Measurements from ENCODE around the gene TRMT11. TPM values are rescaled to one million over a fixed set of nuclear protein-coding genes. Genes with fewer than 3 reads are reported as not detected.

The TRMT11 gene
- total and polyA plus RNA-seq, 2 experiments from 2014 or later = 21.0 to 24.2 TPM

GRCh38 chr6:126067073-126067472 is 80.7 kb downstream of the TRMT11 start:
- Histone ChIP-seq H3K9me2 (ENCODE audit: insufficient read depth) (no peaks in the 10 kb centered on the region), H3K9me3 (ENCODE audit: low read depth) (no peaks in the 10 kb centered on the region), H3F3A (ENCODE audit: insufficient read depth) (no peaks in the 10 kb centered on the region), H3K4me3 (no peak overlapping the region), H3K9ac (no peak overlapping the region), H3K4me1 (ENCODE audit: insufficient read depth) (no peaks in the 10 kb centered on the region), H3K79me2 (ENCODE audit: insufficient read depth) (no peaks in the 10 kb centered on the region), H2AFZ (no peak overlapping the region), H3K36me3 (ENCODE audit: low read depth) (no peaks in the 10 kb centered on the region), H4K20me1 (ENCODE audit: insufficient read depth) (no peaks in the 10 kb centered on the region), H3K27me3 (replicated peaks; ENCODE audit: insufficient read depth) (no peaks in the 10 kb centered on the region), H3K27ac (no peak overlapping the region), H3K4me2 (ENCODE audit: unreplicated experiment) (no peak overlapping the region)
- in situ Hi-C loops (cut with MboI) = no loop called here
- no peak for TF ChIP-seq EZH2 (IDR thresholded peaks at IDR 0.05; ENCODE audit: insufficient read depth, poor library complexity, severe bottlenecking)
- TF ChIP-seq EZH2phosphoT487 (IDR thresholded peaks at IDR 0.05; ENCODE audit: insufficient read depth, low read depth) = no peak
- WGBS, 2 experiments (ENCODE audit: low coverage in 1 of 2, low lambda C conversion rate in 2 of 2, missing lambda C conversion rate in 2 of 2) = 98 to 100% methylated on average over 3 of the region's 3 CpGs
- DNase-seq = no peak

GRCh38 chr6:126069449-126069848 is 83.1 kb downstream of the TRMT11 start:
- H3F3A ChIP-seq (ENCODE audit: insufficient read depth) = no peaks in the 10 kb centered on the region
- H3K9ac ChIP-seq = no peak overlapping the region
- 53 to 54% methylated on average over 6 of the region's 6 CpGs for WGBS, 2 experiments (ENCODE audit: low coverage in 1 of 2, low lambda C conversion rate in 2 of 2, missing lambda C conversion rate in 2 of 2)
- H3K27me3 ChIP-seq (replicated peaks; ENCODE audit: insufficient read depth) = no peaks in the 10 kb centered on the region
- H2AFZ ChIP-seq = no peak overlapping the region
- no peak for DNase-seq
- H3K4me2 ChIP-seq (ENCODE audit: unreplicated experiment) = no peak overlapping the region
- no peaks in the 10 kb centered on the region for H3K79me2 ChIP-seq (ENCODE audit: insufficient read depth)
- H3K36me3 ChIP-seq (ENCODE audit: low read depth) = no peaks in the 10 kb centered on the region
- H3K9me2 ChIP-seq (ENCODE audit: insufficient read depth) = no peaks in the 10 kb centered on the region
- H3K9me3 ChIP-seq (ENCODE audit: low read depth) = no peaks in the 10 kb centered on the region
- TF ChIP-seq EZH2phosphoT487 (IDR thresholded peaks at IDR 0.05; ENCODE audit: insufficient read depth, low read depth) (no peak), EZH2 (IDR thresholded peaks at IDR 0.05; ENCODE audit: insufficient read depth, poor library complexity, severe bottlenecking) (no peak)
- no peak overlapping the region for H3K27ac ChIP-seq
- H3K4me1 ChIP-seq (ENCODE audit: insufficient read depth) = no peaks in the 10 kb centered on the region
- no peak overlapping the region for H3K4me3 ChIP-seq
- in situ Hi-C loops (cut with MboI) = no loop called here
- H4K20me1 ChIP-seq (ENCODE audit: insufficient read depth) = no peaks in the 10 kb centered on the region

DNA sequence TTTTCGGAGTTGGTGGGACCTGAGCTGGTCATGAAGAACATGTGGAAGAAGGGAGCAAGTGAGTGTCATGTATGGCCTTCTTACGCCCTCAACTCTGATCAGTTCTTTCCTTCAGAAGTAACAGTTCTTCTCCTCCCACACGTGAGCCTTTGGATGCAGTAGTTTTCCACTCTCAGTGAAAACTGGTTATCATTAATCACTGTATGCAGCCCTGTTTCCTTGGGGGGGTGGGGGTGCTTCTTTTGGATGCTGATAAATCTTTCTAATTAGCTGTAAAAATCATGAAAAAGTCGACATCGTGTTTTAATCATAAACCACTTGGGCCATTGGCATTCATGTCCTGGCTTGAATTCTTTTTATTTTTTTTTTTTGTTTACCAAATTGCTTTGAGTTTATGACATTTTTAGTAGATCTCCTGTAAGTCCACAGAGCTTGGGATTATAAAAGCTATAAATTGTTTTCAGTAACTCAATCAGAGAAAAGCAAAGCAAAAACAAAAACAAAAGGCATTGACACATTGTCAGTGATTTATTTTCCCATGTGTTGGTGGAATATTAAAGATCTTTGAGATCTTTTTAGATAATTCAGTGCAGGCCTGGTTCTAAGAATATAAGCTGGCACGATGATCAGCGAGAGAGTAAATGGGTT is 84.8 kb downstream of the TRMT11 start:
- H3K4me1 ChIP-seq (ENCODE audit: insufficient read depth) = no peaks in the 10 kb centered on the region
- H3K9ac ChIP-seq = no peak overlapping the region
- H4K20me1 ChIP-seq (ENCODE audit: insufficient read depth) = no peaks in the 10 kb centered on the region
- H3K79me2 ChIP-seq (ENCODE audit: insufficient read depth) = no peaks in the 10 kb centered on the region
- H3F3A ChIP-seq (ENCODE audit: insufficient read depth) = no peaks in the 10 kb centered on the region
- H3K27me3 ChIP-seq (replicated peaks; ENCODE audit: insufficient read depth) = no peaks in the 10 kb centered on the region
- DNase-seq = peak; percentile 6
- no peak overlapping the region for H3K4me2 ChIP-seq (ENCODE audit: unreplicated experiment)
- WGBS, 2 experiments (ENCODE audit: low coverage in 1 of 2, low lambda C conversion rate in 2 of 2, missing lambda C conversion rate in 2 of 2) = 22% methylated on average over 7 of the region's 7 CpGs
- no peak overlapping the region for H3K4me3 ChIP-seq
- no peak overlapping the region for H2AFZ ChIP-seq
- TF ChIP-seq EZH2 (IDR thresholded peaks at IDR 0.05; ENCODE audit: insufficient read depth, poor library complexity, severe bottlenecking) (no peak), EZH2phosphoT487 (IDR thresholded peaks at IDR 0.05; ENCODE audit: insufficient read depth, low read depth) (no peak)
- no peak overlapping the region for H3K27ac ChIP-seq
- H3K36me3 ChIP-seq (ENCODE audit: low read depth) = no peaks in the 10 kb centered on the region
- no peaks in the 10 kb centered on the region for H3K9me2 ChIP-seq (ENCODE audit: insufficient read depth)
- in situ Hi-C loops (cut with MboI) = no loop called here
- H3K9me3 ChIP-seq (ENCODE audit: low read depth) = no peaks in the 10 kb centered on the region

- TF ChIP-seq EZH2 (IDR thresholded peaks at IDR 0.05; ENCODE audit: insufficient read depth, poor library complexity, severe bottlenecking) = no peak
- TF ChIP-seq EZH2phosphoT487 (IDR thresholded peaks at IDR 0.05; ENCODE audit: insufficient read depth, low read depth) = no peak
- Histone ChIP-seq H3K4me2 (ENCODE audit: unreplicated experiment) (no peak overlapping the region), H3K9me2 (ENCODE audit: insufficient read depth) (no peaks in the 10 kb centered on the region), H3K27ac (no peak overlapping the region), H3K4me1 (ENCODE audit: insufficient read depth) (peaks cover 3% of the 10 kb centered on the region), H4K20me1 (ENCODE audit: insufficient read depth) (no peaks in the 10 kb centered on the region), H3K79me2 (ENCODE audit: insufficient read depth) (no peaks in the 10 kb centered on the region), H3F3A (ENCODE audit: insufficient read depth) (0 out of 2 replicates have a peak, but pooled peaks cover 3% of the 10 kb centered on the region), H3K9me3 (ENCODE audit: low read depth) (no peaks in the 10 kb centered on the region), H2AFZ (no peak overlapping the region), H3K27me3 (replicated peaks; ENCODE audit: insufficient read depth) (no peaks in the 10 kb centered on the region), H3K9ac (no peak overlapping the region), H3K4me3 (no peak overlapping the region), H3K36me3 (ENCODE audit: low read depth) (no peaks in the 10 kb centered on the region)
- no peak for DNase-seq
- 96 to 97% methylated on average over 3 of the region's 3 CpGs for WGBS, 2 experiments (ENCODE audit: low coverage in 1 of 2, low lambda C conversion rate in 2 of 2, missing lambda C conversion rate in 2 of 2)
- in situ Hi-C loops (cut with MboI) = no loop called here
These were observed 85.8 kb downstream of the TRMT11 start for GRCh38 chr6:126072172-126072571.
